WTC11 (cell line): ENCODE results near the gene SLC15A2. TPM values are rescaled to one million over a fixed set of nuclear protein-coding genes. Genes with fewer than 3 reads are reported as not detected.

Experiments used
- ATAC-seq: fragments of 200-7000 bp; cut with Tn5 transposase; 2 replicates; pipeline ENCODE4 v1.10.0; 2021; ENCODE audit warnings: mild to moderate bottlenecking, moderate library complexity
- CTCF ChIA-PET: fragments of 300-600 bp; sonication (Branson Sonifier 250); formaldehyde crosslinking; loops from one replicate; lab custom pipeline; 2021; ENCODE audit warnings: antibody characterized with exemption; lab: Charles Lee
- POLR2A ChIA-PET: fragments of 350-600 bp; sonication (Branson Sonifier 250); formaldehyde crosslinking; loops from one replicate; lab custom pipeline; 2021; ENCODE audit warnings: antibody characterized with exemption; lab: Charles Lee
- DNase-seq: peaks from one replicate; pipeline ENCODE4 v3.0.0; 2021; ENCODE audit warnings: low spot score
- H3K27ac Mint-ChIP-seq: 2 replicates; pipeline ENCODE4 v1.8.0; 2021; ENCODE audit warnings: mixed read lengths
- H3K27me3 Mint-ChIP-seq: 2 replicates; pipeline ENCODE4 v1.8.0; 2021; ENCODE audit warnings: low read depth, mild to moderate bottlenecking, moderate library complexity, mixed read lengths
- H3K36me3 Mint-ChIP-seq: 2 replicates; pipeline ENCODE4 v1.8.0; 2021; ENCODE audit warnings: mixed read lengths
- H3K4me1 Mint-ChIP-seq: 2 replicates; pipeline ENCODE4 v1.8.0; 2022; ENCODE audit warnings: mixed read lengths
- H3K4me3 Mint-ChIP-seq: 2 replicates; pipeline ENCODE4 v1.8.0; 2021; ENCODE audit warnings: mild to moderate bottlenecking, moderate library complexity, mixed read lengths
- H3K9me3 Mint-ChIP-seq: 2 replicates; pipeline ENCODE4 v1.8.0; 2021; ENCODE audit warnings: mixed read lengths
- EMX1 ChIP-seq: fragments of 250-450 bp; sonication (Bioruptor Pico); IDR thresholded peaks from 2 replicates; pipeline ENCODE4 v1.8.0; 2021; ENCODE audit warnings: mild to moderate bottlenecking
- FOXP4 ChIP-seq: sonication (generic); formaldehyde crosslinking; IDR thresholded peaks from 2 replicates; pipeline ENCODE4 v1.8.0; 2022; ENCODE audit warnings: mild to moderate bottlenecking, missing genetic modification reagents
- HMGXB4 ChIP-seq: sonication (generic); formaldehyde crosslinking; IDR thresholded peaks from 2 replicates; pipeline ENCODE4 v1.8.1; 2023; ENCODE audit warnings: mild to moderate bottlenecking, moderate library complexity, missing genetic modification reagents
- IRF2 ChIP-seq: sonication (generic); formaldehyde crosslinking; IDR thresholded peaks from 2 replicates; pipeline ENCODE4 v1.8.0; 2022; ENCODE audit warnings: low read depth, missing genetic modification reagents, borderline replicate concordance
- JAZF1 ChIP-seq: fragments of 250-450 bp; sonication (Bioruptor Pico); IDR thresholded peaks from 2 replicates; pipeline ENCODE4 v1.9.0; 2021; ENCODE audit warnings: moderate library complexity, mild to moderate bottlenecking, inconsistent platforms
- KAT7 ChIP-seq: sonication (generic); formaldehyde crosslinking; IDR thresholded peaks from 2 replicates; pipeline ENCODE4 v1.8.1; 2023; ENCODE audit warnings: missing genetic modification reagents, mild to moderate bottlenecking, borderline replicate concordance
- NR2C2 ChIP-seq: sonication (generic); formaldehyde crosslinking; IDR thresholded peaks from 2 replicates; pipeline ENCODE4 v1.8.0; 2022; ENCODE audit warnings: mild to moderate bottlenecking, missing genetic modification reagents
- PRDM15 ChIP-seq: sonication (generic); formaldehyde crosslinking; IDR thresholded peaks from 2 replicates; pipeline ENCODE4 v1.8.0; 2022; ENCODE audit warnings: missing genetic modification reagents
- RELA ChIP-seq: sonication (generic); formaldehyde crosslinking; IDR thresholded peaks from 2 replicates; pipeline ENCODE4 v1.8.1; 2022; ENCODE audit warnings: missing genetic modification reagents, mild to moderate bottlenecking, borderline replicate concordance
- RORB ChIP-seq: fragments of 250-450 bp; sonication (Bioruptor Pico); IDR thresholded peaks from 2 replicates; pipeline ENCODE4 v1.9.0; 2021; ENCODE audit warnings: mild to moderate bottlenecking
- SMAD4 ChIP-seq: sonication (generic); formaldehyde crosslinking; IDR thresholded peaks from 2 replicates; pipeline ENCODE4 v1.8.0; 2022; ENCODE audit warnings: mild to moderate bottlenecking, missing genetic modification reagents
- TCF7 ChIP-seq: sonication (generic); formaldehyde crosslinking; IDR thresholded peaks from 2 replicates; pipeline ENCODE4 v1.8.0; 2022; ENCODE audit warnings: mild to moderate bottlenecking, low read depth, missing genetic modification reagents, moderate library complexity
- ZNF219 ChIP-seq: sonication (generic); formaldehyde crosslinking; IDR thresholded peaks from 2 replicates; pipeline ENCODE4 v1.8.0; 2023; ENCODE audit warnings: missing genetic modification reagents, mild to moderate bottlenecking, borderline replicate concordance
- ZNF317 ChIP-seq: sonication (generic); formaldehyde crosslinking; IDR thresholded peaks from 2 replicates; pipeline ENCODE4 v1.8.1; 2023; ENCODE audit warnings: low read depth, mild to moderate bottlenecking, moderate library complexity, missing genetic modification reagents, borderline replicate concordance
- ZNF532 ChIP-seq: fragments of 250-450 bp; sonication (Bioruptor Pico); IDR thresholded peaks from 2 replicates; pipeline ENCODE4 v1.9.0; 2021; ENCODE audit warnings: mild to moderate bottlenecking, borderline replicate concordance
- ZSCAN18 ChIP-seq: fragments of 250-450 bp; sonication (Bioruptor Pico); IDR thresholded peaks from 2 replicates; pipeline ENCODE4 v2.1.2; 2022; ENCODE audit warnings: mild to moderate bottlenecking, moderate library complexity
- total RNA-seq: library from RNA; stranded (reverse); gene quantifications from 3 replicates; pipeline ENCODE4 v1.2.3, GENCODE V29; 2021
- TF ChIP-seq, protein P1 (sequence below): sonication (generic); formaldehyde crosslinking; IDR thresholded peaks from 2 replicates; pipeline ENCODE4 v1.8.0; 2022; ENCODE audit warnings: mild to moderate bottlenecking, missing genetic modification reagents
- TF ChIP-seq, protein P2 (sequence below): sonication (generic); formaldehyde crosslinking; IDR thresholded peaks from 2 replicates; pipeline ENCODE4 v1.8.1; 2022; ENCODE audit warnings: mild to moderate bottlenecking, moderate library complexity, missing genetic modification reagents
- TF ChIP-seq, protein P3 (sequence below): fragments of 250-450 bp; sonication (Bioruptor Pico); IDR thresholded peaks from 2 replicates; pipeline ENCODE4 v1.9.0; 2021; ENCODE audit warnings: mild to moderate bottlenecking

The SLC15A2 gene
- total RNA-seq, 1 experiment from 2014 or later = 2.4 TPM

GRCh38 chr3:121981473-121981872 is 87.3 kb downstream of the SLC15A2 start (continued):
- TF ChIP-seq PRDM15 (CRISPR knock-in tag) (no peak), RELA (no peak), JAZF1 (CRISPR knock-in tag) (no peak), TCF7 (CRISPR knock-in tag) (no peak), FOXP4 (CRISPR knock-in tag) (no peak), ZNF219 (CRISPR knock-in tag) (no peak)

GRCh38 chr3:121985846-121986245 is 91.6 kb downstream of the SLC15A2 start:
- TF ChIP-seq ZNF317 (CRISPR knock-in tag) = no peak
- TF ChIP-seq, protein P1, sequence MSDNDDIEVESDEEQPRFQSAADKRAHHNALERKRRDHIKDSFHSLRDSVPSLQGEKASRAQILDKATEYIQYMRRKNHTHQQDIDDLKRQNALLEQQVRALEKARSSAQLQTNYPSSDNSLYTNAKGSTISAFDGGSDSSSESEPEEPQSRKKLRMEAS (CRISPR knock-in tag) = no peak
- TF ChIP-seq EMX1 = no peak
- TF ChIP-seq ZNF532 (CRISPR knock-in tag) = no peak
- TF ChIP-seq, protein P2, sequence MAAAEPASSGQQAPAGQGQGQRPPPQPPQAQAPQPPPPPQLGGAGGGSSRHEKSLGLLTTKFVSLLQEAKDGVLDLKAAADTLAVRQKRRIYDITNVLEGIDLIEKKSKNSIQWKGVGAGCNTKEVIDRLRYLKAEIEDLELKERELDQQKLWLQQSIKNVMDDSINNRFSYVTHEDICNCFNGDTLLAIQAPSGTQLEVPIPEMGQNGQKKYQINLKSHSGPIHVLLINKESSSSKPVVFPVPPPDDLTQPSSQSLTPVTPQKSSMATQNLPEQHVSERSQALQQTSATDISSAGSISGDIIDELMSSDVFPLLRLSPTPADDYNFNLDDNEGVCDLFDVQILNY (CRISPR knock-in tag) = no peak
- no peaks in the 10 kb centered on the region for H3K4me1 Mint-ChIP-seq
- H3K36me3 Mint-ChIP-seq = peaks cover 16% of the 10 kb centered on the region
- peaks cover 25% of the 10 kb centered on the region for H3K9me3 Mint-ChIP-seq
- ChIA-PET CTCF (interaction anchor here (2.4 kb wide), 1 partner anchor 10 kb away, joined by 7 read pairs; no protein-coding TSS in a partner anchor), POLR2A (no interaction called here)
- DNase-seq (no peak), ATAC-seq (no peak)
- no peak overlapping the region for H3K27ac Mint-ChIP-seq
- H3K27me3 Mint-ChIP-seq = no peaks in the 10 kb centered on the region
- H3K4me3 Mint-ChIP-seq = no peak overlapping the region

DNA sequence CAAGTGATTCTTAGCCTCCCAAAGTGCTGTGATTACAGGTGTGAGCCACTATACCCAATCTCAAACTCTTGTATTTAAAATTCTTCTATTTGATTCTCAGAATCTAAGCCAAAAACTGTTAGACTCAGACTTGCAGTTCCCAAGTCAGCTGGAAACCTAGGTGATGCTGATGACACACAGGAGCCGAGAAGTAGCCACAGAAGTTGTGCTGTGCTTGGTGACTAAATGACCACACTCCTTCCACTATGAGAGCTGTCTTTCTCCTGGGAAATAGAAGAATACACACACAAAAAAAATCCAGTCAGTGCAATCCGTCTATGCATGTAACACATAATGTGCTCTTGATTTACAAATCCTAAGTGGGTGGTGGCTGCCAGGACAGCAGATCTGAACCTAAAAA is 93.9 kb downstream of the SLC15A2 start:
- CTCF ChIA-PET = no interaction called here
- no peak for DNase-seq
- TF ChIP-seq IRF2 (CRISPR knock-in tag) (no peak), ZSCAN18 (CRISPR knock-in tag) (no peak), HMGXB4 (CRISPR knock-in tag) (no peak), KAT7 (CRISPR knock-in tag) (no peak), RORB (no peak), NR2C2 (CRISPR knock-in tag) (no peak), SMAD4 (CRISPR knock-in tag) (no peak), ZNF219 (CRISPR knock-in tag) (no peak)
- TF ChIP-seq, protein P3, sequence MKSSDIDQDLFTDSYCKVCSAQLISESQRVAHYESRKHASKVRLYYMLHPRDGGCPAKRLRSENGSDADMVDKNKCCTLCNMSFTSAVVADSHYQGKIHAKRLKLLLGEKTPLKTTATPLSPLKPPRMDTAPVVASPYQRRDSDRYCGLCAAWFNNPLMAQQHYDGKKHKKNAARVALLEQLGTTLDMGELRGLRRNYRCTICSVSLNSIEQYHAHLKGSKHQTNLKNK = no peak

More for the DNA sequence above, 93.9 kb downstream of the SLC15A2 start:
- H3K36me3 Mint-ChIP-seq = peaks cover 13% of the 10 kb centered on the region
- H3K9me3 Mint-ChIP-seq = peaks cover 18% of the 10 kb centered on the region
- ATAC-seq = no peak
- no peaks in the 10 kb centered on the region for H3K27me3 Mint-ChIP-seq
- no peak overlapping the region for H3K4me3 Mint-ChIP-seq
- POLR2A ChIA-PET = no interaction called here
- H3K4me1 Mint-ChIP-seq = no peaks in the 10 kb centered on the region
- no peak overlapping the region for H3K27ac Mint-ChIP-seq
